A549 (cell line): ENCODE measurements around the gene EBF4. TPM values are rescaled to one million over a fixed set of nuclear protein-coding genes. Genes with fewer than 3 reads are reported as not detected.

ENCODE experiments used
- ATAC-seq, 2 experiments: fragments of 200-7000 bp in 1 of 2; fragments of >200 bp in 1 of 2; cut with Nextera tagmentation in 1 of 2; cut with Tn5 transposase in 1 of 2; 3 replicates each; pipeline versions ENCODE4 v1.8.0 to v1.9.1; 2018 to 2020; ENCODE audit warnings: mild to moderate bottlenecking in 1 of 2, moderate library complexity in 1 of 2
- CTCF ChIA-PET: fragments of 300-600 bp; sonication (Branson Sonifier 250); formaldehyde crosslinking; extraction: SDS; loops from one replicate; lab custom pipeline; 2021; ENCODE audit warnings: antibody characterized with exemption, inconsistent platforms; lab: Yijun Ruan, JAX
- POLR2A ChIA-PET: fragments of 350-600 bp; formaldehyde crosslinking; extraction: SDS; loops from one replicate; lab custom pipeline; 2021; ENCODE audit warnings: antibody characterized with exemption, inconsistent platforms; lab: Yijun Ruan, JAX
- DNase-seq, 2 experiments: peaks; one replicate each; pipeline versions ENCODE4 v3.0.0 to v3.0.0-alpha.2; 2011 to 2016; ENCODE audit warnings: low read depth in 1 of 2, low spot score in 1 of 2
- FAIRE-seq: peaks from 2 replicates; lab custom pipeline; 2011; peaks lifted over from hg19 to GRCh38; lab: Jason Lieb, UNC
- H3K27ac ChIP-seq, 2 experiments: fragments of >200 bp; sonication (Bioruptor Twin); formaldehyde crosslinking; 3 replicates each; pipeline ENCODE4 v1.5.1; 2016 to 2017
- H3K4me1 ChIP-seq: fragments of >200 bp; sonication (Bioruptor Twin); formaldehyde crosslinking; 3 replicates; pipeline ENCODE4 v1.6.1; 2016
- H3K4me2 ChIP-seq: fragments of >200 bp; sonication (Bioruptor Twin); formaldehyde crosslinking; 3 replicates; pipeline ENCODE4 v1.6.1; 2016
- H3K4me3 ChIP-seq: fragments of >200 bp; sonication (Bioruptor Twin); formaldehyde crosslinking; 3 replicates; pipeline ENCODE4 v1.5.1; 2016
- H3K9me3 ChIP-seq: fragments of >200 bp; sonication (Bioruptor Twin); formaldehyde crosslinking; 3 replicates; pipeline ENCODE4 v1.6.1; 2016
- BHLHE40 ChIP-seq: IDR thresholded peaks from 2 replicates; pipeline ENCODE4 v1.6.1; 2012; ENCODE audit warnings: low read depth, low read length, inconsistent platforms
- CBX2 ChIP-seq: fragments of 200-600 bp; sonication (generic); IDR thresholded peaks from 2 replicates; pipeline ENCODE4 v1.6.1; 2016; ENCODE audit warnings: low read depth, mild to moderate bottlenecking, borderline replicate concordance
- CBX8 ChIP-seq: fragments of 200-600 bp; sonication (generic); IDR thresholded peaks from 2 replicates; pipeline ENCODE4 v1.6.1; 2016
- CHD2 ChIP-seq: fragments of 150-350 bp; IDR thresholded peaks from 2 replicates; pipeline ENCODE4 v1.6.1; 2014; ENCODE audit warnings: low read length; ENCODE audit not compliant: partially characterized antibody
- EHMT2 ChIP-seq: fragments of 200-600 bp; sonication (generic); IDR thresholded peaks from 2 replicates; pipeline ENCODE4 v1.6.1; 2016; ENCODE audit warnings: antibody characterized with exemption, low read depth, mild to moderate bottlenecking, moderate library complexity
- EP300 ChIP-seq, 2 experiments: fragments of >200 bp; sonication (Bioruptor Twin); formaldehyde crosslinking; IDR thresholded peaks; 2 replicates in 1 of 2; 3 replicates in 1 of 2; pipeline ENCODE4 v1.6.1; 2016 to 2017
- FOSB ChIP-seq: fragments of 250-450 bp; sonication (Bioruptor Pico); IDR thresholded peaks from 2 replicates; pipeline ENCODE4 v1.5.0; 2020; ENCODE audit warnings: mild to moderate bottlenecking, moderate library complexity
- GATA3 ChIP-seq: IDR thresholded peaks from 2 replicates; pipeline ENCODE4 v1.6.1; 2012; ENCODE audit warnings: borderline replicate concordance
- HDAC2 ChIP-seq: fragments of 200-600 bp; sonication (generic); IDR thresholded peaks from 2 replicates; pipeline ENCODE4 v1.6.1; 2016
- HEYL ChIP-seq: fragments of 250-450 bp; sonication (Bioruptor Pico); IDR thresholded peaks from 2 replicates; pipeline ENCODE4 v1.8.0; 2021; ENCODE audit warnings: mild to moderate bottlenecking, moderate library complexity
- HOXA7 ChIP-seq: fragments of 250-450 bp; sonication (Bioruptor Pico); IDR thresholded peaks from 2 replicates; pipeline ENCODE4 v1.5.0; 2020; ENCODE audit warnings: mild to moderate bottlenecking, moderate library complexity
- HOXB5 ChIP-seq: fragments of 250-450 bp; sonication (Bioruptor Pico); IDR thresholded peaks from 2 replicates; pipeline ENCODE4 v1.5.0; 2020; ENCODE audit warnings: mild to moderate bottlenecking, moderate library complexity
- JUNB ChIP-seq: fragments of >200 bp; sonication (Bioruptor Twin); formaldehyde crosslinking; IDR thresholded peaks from 2 replicates; pipeline ENCODE4 v1.6.1; 2016
- KDM1A ChIP-seq: fragments of 200-600 bp; sonication (generic); IDR thresholded peaks from 2 replicates; pipeline ENCODE4 v1.6.1; 2016; ENCODE audit warnings: low read depth, mild to moderate bottlenecking
- MAFK ChIP-seq: fragments of 450-650 bp; IDR thresholded peaks from 2 replicates; pipeline ENCODE4 v1.6.1; 2014; ENCODE audit not compliant: partially characterized antibody
- MYC ChIP-seq: IDR thresholded peaks from 2 replicates; pipeline ENCODE4 v1.6.1; 2012; ENCODE audit warnings: mild to moderate bottlenecking, inconsistent platforms, low read length, improper control_type of control experiment, borderline replicate concordance
- NFE2L2 ChIP-seq: fragments of 150-350 bp; conservative IDR thresholded peaks from 2 replicates; pipeline ENCODE4 v1.6.1; 2014; ENCODE audit warnings: low read length
- NR3C1 ChIP-seq: fragments of >200 bp; sonication (Bioruptor Twin); formaldehyde crosslinking; IDR thresholded peaks from 3 replicates; pipeline ENCODE4 v1.6.1; 2017
- PBX3 ChIP-seq: IDR thresholded peaks from 2 replicates; pipeline ENCODE4 v1.6.1; 2012
- POLR2A ChIP-seq: IDR thresholded peaks from 2 replicates; pipeline ENCODE4 v1.6.1; 2012; ENCODE audit warnings: mild to moderate bottlenecking, low read length
- RAD21 ChIP-seq, 2 experiments: fragments of >200 bp in 1 of 2; sonication (Bioruptor Twin) in 1 of 2; formaldehyde crosslinking in 1 of 2; IDR thresholded peaks in 1 of 2; conservative IDR thresholded peaks in 1 of 2; 2 replicates in 1 of 2; 3 replicates in 1 of 2; pipeline ENCODE4 v1.6.1; 2012 to 2018; ENCODE audit warnings: inconsistent platforms in 1 of 2
- RARB ChIP-seq: fragments of 250-450 bp; sonication (Bioruptor Pico); IDR thresholded peaks from 2 replicates; pipeline ENCODE4 v1.8.0; 2021; ENCODE audit warnings: mild to moderate bottlenecking, moderate library complexity
- RCOR1 ChIP-seq: fragments of 150-350 bp; IDR thresholded peaks from 2 replicates; pipeline ENCODE4 v1.6.1; 2014; ENCODE audit warnings: antibody characterized with exemption, low read length, low read depth
- RNF2 ChIP-seq: fragments of 200-600 bp; sonication (generic); IDR thresholded peaks from 2 replicates; pipeline ENCODE4 v1.6.1; 2016; ENCODE audit warnings: low read depth, mild to moderate bottlenecking, antibody characterized with exemption, moderate library complexity, borderline replicate concordance
- SMC3 ChIP-seq: fragments of >200 bp; sonication (Bioruptor Twin); formaldehyde crosslinking; IDR thresholded peaks from 3 replicates; pipeline ENCODE4 v1.6.1; 2018; ENCODE audit warnings: inconsistent platforms
- ZC3H11A ChIP-seq: fragments of 450-650 bp; IDR thresholded peaks from 2 replicates; pipeline ENCODE4 v1.6.1; 2014; ENCODE audit warnings: antibody characterized with exemption, mild to moderate bottlenecking
- WGBS: methylation state at CpG from one replicate; pipeline ENCODE4 v1.1.6; 2017; ENCODE audit errors: missing lambda C conversion rate; 5-methylcytosine and 5-hydroxymethylcytosine counted together
- polyA plus RNA-seq, 4 experiments: library from polyadenylated mRNA; depleted of rRNA in 3 of 4; stranded (reverse); fragments of >200 nt; fragmentation: RNase III in 1 of 4; extraction: RNeasy Plus Mini Kit Qiagen cat#74134 plus additional on column Dnase treatment in 1 of 4; gene quantifications; 2 replicates in 3 of 4; 3 replicates in 1 of 4; pipeline ENCODE4 v1.2.3, GENCODE V29; 2011 to 2017
- TF ChIP-seq, protein P1 (sequence below): fragments of >200 bp; sonication (Bioruptor Twin); formaldehyde crosslinking; IDR thresholded peaks from 2 replicates; pipeline ENCODE4 v1.6.1; 2016
- TF ChIP-seq, protein P2 (sequence below): fragments of >200 bp; sonication (Bioruptor Twin); formaldehyde crosslinking; IDR thresholded peaks from 3 replicates; pipeline ENCODE4 v1.5.1; 2016
- TF ChIP-seq, protein P3 (sequence below): IDR thresholded peaks from 2 replicates; pipeline ENCODE4 v1.6.1; 2012; ENCODE audit warnings: low read depth, borderline replicate concordance

EBF4 gene
- polyA plus RNA-seq, 2 of the 4 experiments (the other 2 are of a cell fraction): 2.2 to 3.2 TPM

GRCh38 chr20:2729791-2730190 lies 37.2 kb downstream of the EBF4 start:
- TF ChIP-seq CBX2 (no peak), SMC3 (no peak), POLR2A (no peak), FOSB (CRISPR knock-in tag) (no peak), RCOR1 (no peak), EP300 (IDR thresholded peaks at IDR 0.05) (no peak), RARB (CRISPR knock-in tag) (no peak), KDM1A (no peak), CBX8 (no peak), EHMT2 (no peak), HOXB5 (CRISPR knock-in tag) (no peak), ZC3H11A (no peak), RAD21 (conservative IDR thresholded peaks at IDR 0.05 in 1 of 2, IDR thresholded peaks at IDR 0.05 in 1 of 2) (no peak), CHD2 (no peak), HEYL (CRISPR knock-in tag) (no peak), NR3C1 (no peak), JUNB (no peak)
- CTCF ChIA-PET: interaction anchor here (0.8 to 5.8 kb wide), 8 partner anchors 10 to 55 kb away, joined by 3 to 21 read pairs (median 6); no protein-coding TSS in a partner anchor
- 7% methylated on average over 1 of the region's 1 CpG for WGBS

DNA sequence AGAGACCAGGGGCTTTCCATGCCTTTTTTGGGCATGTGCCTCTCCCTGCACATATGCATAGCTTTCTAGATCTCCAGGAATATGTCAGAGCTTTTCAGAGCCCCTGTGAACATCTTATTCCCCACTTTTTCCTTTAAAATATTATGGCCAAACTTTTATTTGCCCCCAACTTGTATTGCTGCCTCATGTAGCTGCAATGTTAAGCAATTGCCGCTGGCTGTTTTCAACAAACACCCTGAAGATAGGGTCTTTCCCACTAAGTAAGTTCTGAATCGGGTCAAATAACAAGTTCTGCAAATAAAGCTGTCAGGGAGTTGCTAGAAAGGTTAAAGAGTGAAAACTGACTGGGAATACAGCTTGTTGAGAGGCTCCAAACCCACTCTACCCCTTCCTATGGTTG lies 42.3 kb downstream of the EBF4 start:
- Histone ChIP-seq H3K27ac (no peak overlapping the region), H3K4me2 (no peak overlapping the region), H3K4me3 (no peak overlapping the region), H3K9me3 (peaks cover 29% of the 10 kb centered on the region)
- ATAC-seq: no peak
- CTCF ChIA-PET: interaction anchor here (0.6 to 4.5 kb wide), 3 partner anchors 9 to 18 kb away, joined by 4 to 21 read pairs (median 12); no protein-coding TSS in a partner anchor
- DNase-seq: no peak
- no peak for FAIRE-seq
- TF ChIP-seq, protein P1, sequence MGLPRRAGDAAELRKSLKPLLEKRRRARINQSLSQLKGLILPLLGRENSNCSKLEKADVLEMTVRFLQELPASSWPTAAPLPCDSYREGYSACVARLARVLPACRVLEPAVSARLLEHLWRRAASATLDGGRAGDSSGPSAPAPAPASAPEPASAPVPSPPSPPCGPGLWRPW: no peak
- TF ChIP-seq NFE2L2 (no peak), MAFK (no peak), SMC3 (no peak), ZC3H11A (no peak), GATA3 (no peak), HDAC2 (no peak), RARB (CRISPR knock-in tag) (no peak), BHLHE40 (no peak), HOXB5 (CRISPR knock-in tag) (no peak), PBX3 (no peak), CBX8 (no peak), MYC (no peak), RNF2 (no peak), EHMT2 (no peak), RCOR1 (no peak), HOXA7 (CRISPR knock-in tag) (no peak)
- TF ChIP-seq, protein P2, sequence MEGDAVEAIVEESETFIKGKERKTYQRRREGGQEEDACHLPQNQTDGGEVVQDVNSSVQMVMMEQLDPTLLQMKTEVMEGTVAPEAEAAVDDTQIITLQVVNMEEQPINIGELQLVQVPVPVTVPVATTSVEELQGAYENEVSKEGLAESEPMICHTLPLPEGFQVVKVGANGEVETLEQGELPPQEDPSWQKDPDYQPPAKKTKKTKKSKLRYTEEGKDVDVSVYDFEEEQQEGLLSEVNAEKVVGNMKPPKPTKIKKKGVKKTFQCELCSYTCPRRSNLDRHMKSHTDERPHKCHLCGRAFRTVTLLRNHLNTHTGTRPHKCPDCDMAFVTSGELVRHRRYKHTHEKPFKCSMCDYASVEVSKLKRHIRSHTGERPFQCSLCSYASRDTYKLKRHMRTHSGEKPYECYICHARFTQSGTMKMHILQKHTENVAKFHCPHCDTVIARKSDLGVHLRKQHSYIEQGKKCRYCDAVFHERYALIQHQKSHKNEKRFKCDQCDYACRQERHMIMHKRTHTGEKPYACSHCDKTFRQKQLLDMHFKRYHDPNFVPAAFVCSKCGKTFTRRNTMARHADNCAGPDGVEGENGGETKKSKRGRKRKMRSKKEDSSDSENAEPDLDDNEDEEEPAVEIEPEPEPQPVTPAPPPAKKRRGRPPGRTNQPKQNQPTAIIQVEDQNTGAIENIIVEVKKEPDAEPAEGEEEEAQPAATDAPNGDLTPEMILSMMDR: no peak
- TF ChIP-seq, protein P3, sequence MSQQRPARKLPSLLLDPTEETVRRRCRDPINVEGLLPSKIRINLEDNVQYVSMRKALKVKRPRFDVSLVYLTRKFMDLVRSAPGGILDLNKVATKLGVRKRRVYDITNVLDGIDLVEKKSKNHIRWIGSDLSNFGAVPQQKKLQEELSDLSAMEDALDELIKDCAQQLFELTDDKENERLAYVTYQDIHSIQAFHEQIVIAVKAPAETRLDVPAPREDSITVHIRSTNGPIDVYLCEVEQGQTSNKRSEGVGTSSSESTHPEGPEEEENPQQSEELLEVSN: no peak
- TF ChIP-seq, all 56 proteins: peak for 0
- H3K4me1 ChIP-seq: no peaks in the 10 kb centered on the region
- 47% methylated on average over 2 of the region's 2 CpGs for WGBS
- POLR2A ChIA-PET: no interaction called here

More at GRCh38 chr20:2729791-2730190, 37.2 kb downstream of the EBF4 start:
- FAIRE-seq (no peak), DNase-seq (no peak), ATAC-seq (peak; percentile 19 to 20; a peak in 1 of 6 replicates)
- H3K4me1 ChIP-seq: no peaks in the 10 kb centered on the region
- no peak overlapping the region for H3K27ac ChIP-seq
- POLR2A ChIA-PET: no interaction called here
- peaks cover 38% of the 10 kb centered on the region for H3K9me3 ChIP-seq
- H3K4me3 ChIP-seq: no peak overlapping the region
- no peak overlapping the region for H3K4me2 ChIP-seq
